Ishikawa (cell line): Measurements from ENCODE around the gene ABCB9.

ENCODE experiments used
- CEBPB ChIP-seq: IDR thresholded peaks from 2 replicates; pipeline ENCODE4 v1.6.1; 2012
- CREB1 ChIP-seq: IDR thresholded peaks from 2 replicates; pipeline ENCODE4 v1.6.1; 2012; ENCODE audit warnings: low read depth
- EP300 ChIP-seq: IDR thresholded peaks from 2 replicates; pipeline ENCODE4 v1.6.1; 2012; ENCODE audit warnings: borderline replicate concordance
- FOXM1 ChIP-seq: IDR thresholded peaks from 2 replicates; pipeline ENCODE4 v1.6.1; 2012; ENCODE audit warnings: low read depth, borderline replicate concordance
- MAX ChIP-seq: IDR thresholded peaks from 2 replicates; pipeline ENCODE4 v1.6.1; 2012
- RAD21 ChIP-seq: IDR thresholded peaks from 2 replicates; pipeline ENCODE4 v1.6.1; 2012; ENCODE audit warnings: low read depth
- TAF1 ChIP-seq: IDR thresholded peaks from 2 replicates; pipeline ENCODE4 v1.6.1; 2012; ENCODE audit warnings: low read depth, mild to moderate bottlenecking
- TCF12 ChIP-seq: IDR thresholded peaks from 2 replicates; pipeline ENCODE4 v1.6.1; 2012; ENCODE audit warnings: low read depth
- ZBTB7A ChIP-seq: IDR thresholded peaks from 2 replicates; pipeline ENCODE4 v1.6.1; 2012; ENCODE audit warnings: low read depth

- TF ChIP-seq TCF12, result no peak
- no peak for TF ChIP-seq ZBTB7A
- no peak for TF ChIP-seq CEBPB
- TF ChIP-seq CREB1, result no peak
- TF ChIP-seq TAF1, result no peak
- no peak for TF ChIP-seq EP300
- TF ChIP-seq FOXM1, result no peak
- TF ChIP-seq MAX, result no peak
- no peak for TF ChIP-seq RAD21
Observed at GRCh38 chr12:122963941-122964265, 2.4 kb downstream of the ABCB9 start.
